ENCODE measurements around the gene CENPX.

The CENPX gene

GRCh38 chr17:82052638-82053059 is 30.0 kb upstream of the CENPX start:
- H3K27ac ChIP-seq = peak overlapping the region; percentile 79
- ChIA-PET CTCF (interaction anchor here (2.0 kb wide), 1 partner anchor 22 kb away, joined by 5 read pairs; no protein-coding TSS in a partner anchor), POLR2A (ENCODE audit: low non-redundant PET) (interaction anchor here (0.9 kb wide), 1 partner anchor 12 kb away, joined by 4 read pairs; no protein-coding TSS in a partner anchor)
- no peak for DNase-seq (ENCODE audit: low spot score)
- no peak for TF ChIP-seq CTCF (conservative IDR thresholded peaks at IDR 0.05; ENCODE audit: low read depth)

- peak; percentile 68 for DNase-seq (ENCODE audit: low spot score)
- POLR2A ChIA-PET (ENCODE audit: low non-redundant PET) = interaction anchor here (0.9 kb wide), 1 partner anchor 13 kb away, joined by 4 read pairs; no protein-coding TSS in a partner anchor
- peak within 1 kb of the TSS; percentile 79 for H3K27ac ChIP-seq
- no peak for TF ChIP-seq CTCF (conservative IDR thresholded peaks at IDR 0.05; ENCODE audit: low read depth)
- CTCF ChIA-PET = no interaction called here
Measured at GRCh38 chr17:82051776-82052637, 29.3 kb upstream of the CENPX start, which contains the start of the genes GPS1 and RFNG. GPS1 (plus strand) TSS chr17:82051898; CDS start chr17:82051932, 34 bp downstream. RFNG (minus strand) TSS chr17:82051811; CDS start chr17:82051766, 45 bp downstream.

- TF ChIP-seq CTCF (conservative IDR thresholded peaks at IDR 0.05; ENCODE audit: low read depth) = no peak
- peak overlapping the region; percentile 79 for H3K27ac ChIP-seq
- DNase-seq (ENCODE audit: low spot score) = no peak
- ChIA-PET POLR2A (ENCODE audit: low non-redundant PET) (interaction anchor here (1.2 to 1.3 kb wide), 2 partner anchors 13 to 17 kb away, joined by 3 to 4 read pairs; partner anchors contain the start of gene DCXR), CTCF (interaction anchor here (2.3 kb wide), 1 partner anchor 21 kb away, joined by 8 read pairs; no protein-coding TSS in a partner anchor)
Measured at GRCh38 chr17:82050761-82051641, 28.3 kb upstream of the CENPX start.

GRCh38 chr17:82050152-82050760 is 27.6 kb upstream of the CENPX start:
- ChIA-PET POLR2A (ENCODE audit: low non-redundant PET) (interaction anchor here (0.6 to 1.3 kb wide), 3 partner anchors 13 to 16 kb away, joined by 3 to 4 read pairs (median 3); partner anchors contain the start of genes DCXR and DUS1L), CTCF (interaction anchor here (0.6 to 2.3 kb wide), 3 partner anchors 14 to 91 kb away, joined by 3 to 8 read pairs (median 4); no protein-coding TSS in a partner anchor)
- peak overlapping the region; percentile 79 for H3K27ac ChIP-seq
- no peak for DNase-seq (ENCODE audit: low spot score)
- no peak for TF ChIP-seq CTCF (conservative IDR thresholded peaks at IDR 0.05; ENCODE audit: low read depth)

- ChIA-PET CTCF (interaction anchor here (0.6 to 2.3 kb wide), 3 partner anchors 14 to 90 kb away, joined by 3 to 8 read pairs (median 4); no protein-coding TSS in a partner anchor), POLR2A (ENCODE audit: low non-redundant PET) (interaction anchor here (0.6 to 1.3 kb wide), 3 partner anchors 11 to 16 kb away, joined by 3 to 4 read pairs (median 3); partner anchors contain the start of genes DCXR and DUS1L)
- no peak for DNase-seq (ENCODE audit: low spot score)
- peak overlapping the region; percentile 79 for H3K27ac ChIP-seq
- no peak for TF ChIP-seq CTCF (conservative IDR thresholded peaks at IDR 0.05; ENCODE audit: low read depth)
Measured at GRCh38 chr17:82049521-82049971, 26.9 kb upstream of the CENPX start.

Data from RWPE1 (cell line).